Activated CD8-positive, alpha-beta T cell treated with anti-CD3 and anti-CD28 coated beads, Interleukin-2, amount 10 ng/mL, durations not matched to agents 7 days and 5 days (primary cell): Measurements from ENCODE around the gene HMGXB3. TPM values are rescaled to one million over a fixed set of nuclear protein-coding genes. Genes with fewer than 3 reads are reported as not detected.
A peak's percentile ranks its signal among the peaks of the same experiment; 100 is the strongest.
"Not testable (repeated sequence)": the region's sequence is repeated elsewhere in the genome, so short reads cannot be mapped to it uniquely, and the experiment has no call there.

Experiments used
- ATAC-seq: fragments of 150-1000 bp; cut with Tn5 transposase; one replicate; pipeline ENCODE4 v1.10.0; 2021; ENCODE audit warnings: moderate library complexity
- CTCF ChIA-PET: fragments of 350-600 bp; sonication (Branson Sonifier 250); formaldehyde crosslinking; loops from one replicate; lab custom pipeline; 2021; ENCODE audit warnings: antibody characterized with exemption; lab: Charles Lee
- POLR2A ChIA-PET: fragments of 350-600 bp; sonication (Branson Sonifier 250); formaldehyde crosslinking; loops from one replicate; lab custom pipeline; 2021; ENCODE audit warnings: antibody characterized with exemption; lab: Charles Lee
- DNase-seq: peaks from one replicate; pipeline ENCODE4 v3.0.0-alpha.2; 2020
- H3K27ac Mint-ChIP-seq: one replicate; pipeline ENCODE4 v1.8.0; 2021; ENCODE audit warnings: mild to moderate bottlenecking, mixed read lengths
- H3K27me3 Mint-ChIP-seq: one replicate; pipeline ENCODE4 v1.8.0; 2021; ENCODE audit warnings: low read depth, mixed read lengths
- H3K36me3 Mint-ChIP-seq: one replicate; pipeline ENCODE4 v1.8.0; 2021; ENCODE audit warnings: low read depth, mixed read lengths
- H3K4me1 Mint-ChIP-seq: one replicate; pipeline ENCODE4 v1.8.0; 2021; ENCODE audit warnings: low read depth, mixed read lengths
- H3K4me3 Mint-ChIP-seq: one replicate; pipeline ENCODE4 v1.8.0; 2021; ENCODE audit warnings: mild to moderate bottlenecking, mixed read lengths
- H3K9me3 Mint-ChIP-seq: one replicate; pipeline ENCODE4 v1.8.0; 2022; ENCODE audit warnings: mixed read lengths; ENCODE audit not compliant: insufficient read depth
- total RNA-seq, 2 experiments: library from RNA; stranded (reverse); gene quantifications; one replicate each; pipeline ENCODE4 v1.2.3, GENCODE V29; 2021

Gene HMGXB3
- total RNA-seq, 2 experiments from 2014 or later = 36.5 to 37.5 TPM

DNA sequence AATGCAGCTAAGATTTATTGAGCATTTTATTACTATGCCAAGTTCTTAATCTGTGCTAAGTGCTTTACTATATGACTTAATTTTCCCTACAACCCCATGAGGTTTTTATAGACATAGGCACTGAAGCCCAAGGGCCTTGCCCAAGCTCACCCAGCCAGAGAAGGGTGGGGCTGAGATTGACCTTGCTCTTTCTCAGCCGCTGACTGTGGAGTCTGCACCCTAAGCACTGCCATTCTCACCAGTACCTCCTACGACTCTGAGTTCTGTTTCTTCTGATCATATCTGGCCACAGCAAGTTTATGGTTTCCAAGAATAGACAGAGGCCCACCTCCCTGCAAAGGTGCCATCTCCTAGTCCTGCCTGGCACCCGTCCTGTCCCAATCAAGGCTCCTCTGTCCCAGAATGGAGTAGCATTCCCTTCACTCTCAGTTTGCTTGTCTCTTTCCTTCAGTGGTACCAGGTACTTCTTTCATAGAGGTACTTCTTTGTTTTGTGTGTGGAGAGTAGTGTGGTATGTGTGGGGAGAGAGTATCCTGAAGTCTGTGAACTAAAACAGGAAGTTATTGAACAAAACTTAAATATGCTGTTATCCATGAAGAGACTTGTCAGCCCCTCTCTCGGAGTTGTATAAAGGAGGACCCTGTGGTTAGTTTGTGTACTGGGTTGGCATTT, 43.3 kb downstream of the HMGXB3 start:
- Mint-ChIP-seq H3K9me3 (no peaks in the 10 kb centered on the region), H3K27ac (peak overlapping the region; percentile 77), H3K4me1 (peaks cover 42% of the 10 kb centered on the region), H3K4me3 (no peak overlapping the region), H3K36me3 (peaks cover 70% of the 10 kb centered on the region), H3K27me3 (no peaks in the 10 kb centered on the region)
- ATAC-seq (peak; percentile 64), DNase-seq (no peak)
- POLR2A ChIA-PET = interaction anchor here (1.0 kb wide), 1 partner anchor 27 kb away, joined by 4 read pairs; no protein-coding TSS in a partner anchor
- CTCF ChIA-PET = interaction anchor here (0.6 to 2.2 kb wide), 2 partner anchors 13 to 320 kb away, joined by 4 to 7 read pairs; no protein-coding TSS in a partner anchor

GRCh38 chr5:150044329-150044681, 43.8 kb downstream of the HMGXB3 start:
- CTCF ChIA-PET = interaction anchor here (0.6 to 2.2 kb wide), 5 partner anchors 10 to 321 kb away, joined by 3 to 7 read pairs (median 4); no protein-coding TSS in a partner anchor
- no peaks in the 10 kb centered on the region for H3K27me3 Mint-ChIP-seq
- H3K4me3 Mint-ChIP-seq = no peak overlapping the region
- no peaks in the 10 kb centered on the region for H3K9me3 Mint-ChIP-seq
- ATAC-seq (peak; percentile 15), DNase-seq (no peak)
- H3K4me1 Mint-ChIP-seq = peaks cover 42% of the 10 kb centered on the region
- POLR2A ChIA-PET = interaction anchor here (1.0 kb wide), 1 partner anchor 26 kb away, joined by 4 read pairs; no protein-coding TSS in a partner anchor
- H3K36me3 Mint-ChIP-seq = peaks cover 73% of the 10 kb centered on the region
- H3K27ac Mint-ChIP-seq = peak overlapping the region; percentile 77

- no peak for ATAC-seq
- no peaks in the 10 kb centered on the region for H3K27me3 Mint-ChIP-seq
- H3K27ac Mint-ChIP-seq = peak overlapping the region; percentile 50
- no peak overlapping the region for H3K4me3 Mint-ChIP-seq
- H3K36me3 Mint-ChIP-seq = peaks cover 73% of the 10 kb centered on the region
- ChIA-PET POLR2A (interaction anchor here (1.0 to 1.3 kb wide), 2 partner anchors 26 to 43 kb away, joined by 4 read pairs; no protein-coding TSS in a partner anchor), CTCF (interaction anchor here (0.6 to 2.2 kb wide), 5 partner anchors 11 to 321 kb away, joined by 3 to 7 read pairs (median 4); no protein-coding TSS in a partner anchor)
- no peak for DNase-seq
- H3K9me3 Mint-ChIP-seq = no peaks in the 10 kb centered on the region
- peaks cover 42% of the 10 kb centered on the region for H3K4me1 Mint-ChIP-seq
These were observed 44.2 kb downstream of the HMGXB3 start for GRCh38 chr5:150044712-150045111.

DNA sequence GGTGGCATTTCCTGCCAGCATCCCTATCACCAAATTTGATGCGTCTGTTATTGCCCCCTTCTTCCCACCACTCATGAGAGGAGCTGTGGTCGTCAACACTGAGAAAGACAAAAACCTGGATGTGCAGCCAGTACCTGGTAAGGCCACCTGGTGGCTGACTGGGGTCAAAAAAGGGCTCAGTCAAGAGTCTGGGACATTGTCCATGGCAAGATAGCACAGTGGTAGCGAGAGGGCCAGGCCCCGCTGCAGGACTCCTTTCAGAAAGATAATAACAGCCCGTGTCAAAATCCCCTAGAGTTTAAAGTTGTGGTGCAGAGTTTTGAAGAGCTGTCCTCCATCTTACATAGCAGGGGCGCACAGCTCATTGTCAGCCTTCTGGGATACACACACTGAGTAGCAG, 45.0 kb downstream of the HMGXB3 start:
- H3K36me3 Mint-ChIP-seq = peaks cover 75% of the 10 kb centered on the region
- ChIA-PET POLR2A (interaction anchor here (0.6 to 1.3 kb wide), 2 partner anchors 44 to 201 kb away, joined by 3 to 4 read pairs; no protein-coding TSS in a partner anchor), CTCF (interaction anchor here (1.2 to 1.7 kb wide), 4 partner anchors 12 to 46 kb away, joined by 3 to 5 read pairs (median 4); partner anchors contain the start of gene TIGD6)
- peaks cover 42% of the 10 kb centered on the region for H3K4me1 Mint-ChIP-seq
- H3K27ac Mint-ChIP-seq = peak overlapping the region; percentile 53
- no peak for ATAC-seq
- H3K9me3 Mint-ChIP-seq = no peaks in the 10 kb centered on the region
- H3K27me3 Mint-ChIP-seq = no peaks in the 10 kb centered on the region
- DNase-seq = no peak
- no peak overlapping the region for H3K4me3 Mint-ChIP-seq

DNA sequence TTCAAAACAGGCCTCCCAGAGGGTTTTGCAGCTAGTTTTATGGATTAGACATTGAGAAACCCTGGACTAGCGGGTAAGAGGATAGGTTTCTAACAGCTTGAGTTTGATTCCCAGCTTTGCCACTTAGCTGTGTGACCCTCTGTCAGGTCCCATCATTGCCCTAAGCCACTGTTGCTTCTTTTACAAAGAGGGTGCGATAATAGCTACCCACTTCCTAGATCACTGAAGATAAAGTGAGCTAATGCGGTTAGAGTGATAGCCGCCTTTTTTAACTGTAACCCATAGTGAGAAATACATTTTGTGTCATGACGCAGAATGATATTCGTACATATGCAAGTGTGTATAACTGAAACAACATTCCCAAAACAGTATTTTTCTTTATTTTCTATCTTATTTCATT, 45.5 kb downstream of the HMGXB3 start:
- no peak for DNase-seq
- H3K9me3 Mint-ChIP-seq = no peaks in the 10 kb centered on the region
- H3K36me3 Mint-ChIP-seq = peaks cover 74% of the 10 kb centered on the region
- H3K4me3 Mint-ChIP-seq = no peak overlapping the region
- peak overlapping the region; percentile 53 for H3K27ac Mint-ChIP-seq
- peak; percentile 29 for ATAC-seq
- H3K27me3 Mint-ChIP-seq = no peaks in the 10 kb centered on the region
- peaks cover 42% of the 10 kb centered on the region for H3K4me1 Mint-ChIP-seq
- ChIA-PET POLR2A (interaction anchor here (0.6 to 1.3 kb wide), 2 partner anchors 45 to 202 kb away, joined by 3 to 4 read pairs; no protein-coding TSS in a partner anchor), CTCF (interaction anchor here (1.2 to 1.7 kb wide), 3 partner anchors 12 to 46 kb away, joined by 3 to 5 read pairs (median 4); partner anchors contain the start of gene TIGD6)

DNA sequence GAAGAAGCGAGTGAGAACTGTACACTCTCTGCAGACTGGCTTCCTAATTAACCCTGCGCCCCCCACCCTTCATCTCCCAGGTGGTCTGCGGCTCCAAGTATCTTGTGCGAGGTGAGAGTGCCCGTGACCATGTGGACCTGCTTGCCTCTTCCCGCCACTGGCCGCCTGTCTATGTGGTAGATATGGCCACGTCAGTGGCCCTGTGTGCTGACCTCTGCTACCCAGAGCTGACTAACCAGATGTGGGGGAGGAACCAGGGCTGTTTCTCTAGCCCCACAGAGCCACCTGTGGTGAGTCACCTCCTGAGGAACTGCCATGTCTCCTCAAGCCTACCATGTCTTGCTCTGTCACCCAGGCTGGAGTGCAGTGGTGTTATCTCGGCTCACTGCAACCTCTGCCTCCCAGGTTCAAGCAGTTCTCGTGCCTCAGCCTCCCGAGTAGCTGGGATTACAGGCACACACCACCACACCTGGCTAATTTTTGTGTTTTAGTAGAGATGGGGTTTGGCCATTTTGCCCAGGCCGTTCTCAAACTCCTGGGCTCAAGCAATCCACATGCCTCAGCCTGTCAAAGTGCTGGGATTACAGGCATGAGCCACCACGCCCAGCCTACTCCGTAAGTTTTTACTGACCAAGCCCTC, 49.8 kb downstream of the HMGXB3 start:
- H3K9me3 Mint-ChIP-seq, CTCF ChIA-PET, POLR2A ChIA-PET, ATAC-seq, DNase-seq, H3K27me3 Mint-ChIP-seq, H3K27ac Mint-ChIP-seq, H3K4me3 Mint-ChIP-seq: not testable (repeated sequence)
- H3K36me3 Mint-ChIP-seq = peaks cover 75% of the 10 kb centered on the region
- peaks cover 19% of the 10 kb centered on the region for H3K4me1 Mint-ChIP-seq

- ATAC-seq (no peak), DNase-seq (no peak)
- CTCF ChIA-PET = no interaction called here
- Mint-ChIP-seq H3K27ac (no peak overlapping the region), H3K36me3 (peaks cover 69% of the 10 kb centered on the region), H3K4me1 (peaks cover 12% of the 10 kb centered on the region), H3K27me3 (no peaks in the 10 kb centered on the region), H3K4me3 (no peak overlapping the region), H3K9me3 (no peaks in the 10 kb centered on the region)
- POLR2A ChIA-PET = no interaction called here
These were observed 51.2 kb downstream of the HMGXB3 start for GRCh38 chr5:150051657-150052195.

DNA sequence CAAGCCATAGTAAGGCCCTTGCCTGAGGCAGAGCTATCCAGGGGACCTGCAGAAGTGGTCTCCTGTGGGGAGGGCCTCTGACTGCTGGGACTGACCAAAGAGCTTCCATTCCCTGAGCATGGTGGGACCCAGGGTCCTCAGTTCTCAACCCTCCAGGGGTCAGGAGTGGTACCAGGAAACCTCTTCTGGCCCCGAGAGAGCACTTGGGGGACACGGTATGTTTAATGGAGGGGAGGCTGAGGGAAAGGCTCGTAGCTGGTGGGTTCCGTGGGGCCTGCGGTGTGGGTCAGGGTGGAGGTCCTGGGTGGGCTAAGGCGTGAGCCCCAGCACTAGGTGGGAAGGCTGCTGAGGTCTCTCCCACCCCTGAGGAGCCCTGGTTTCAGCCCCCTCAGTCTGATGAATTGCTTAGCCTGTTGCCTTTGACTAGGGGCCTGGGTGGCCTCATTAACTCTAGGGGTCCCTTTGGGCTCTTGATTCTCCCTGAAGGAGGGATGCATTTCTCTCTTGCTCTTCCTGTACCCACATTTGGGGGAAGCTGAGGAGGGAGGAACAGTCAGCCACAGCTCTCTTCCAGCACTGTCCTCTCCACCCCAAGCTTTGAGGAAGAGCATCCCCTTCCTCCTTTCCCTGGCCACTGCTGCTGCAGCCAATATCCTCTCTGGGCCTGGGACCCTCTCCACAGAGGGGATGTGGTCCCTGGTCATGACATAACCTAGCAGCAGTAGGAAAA, 51.9 kb downstream of the HMGXB3 start:
- H3K27me3 Mint-ChIP-seq = no peaks in the 10 kb centered on the region
- peaks cover 9% of the 10 kb centered on the region for H3K4me1 Mint-ChIP-seq
- H3K4me3 Mint-ChIP-seq = no peak overlapping the region
- H3K27ac Mint-ChIP-seq = peak overlapping the region; percentile 40
- H3K9me3 Mint-ChIP-seq = no peaks in the 10 kb centered on the region
- POLR2A ChIA-PET = no interaction called here
- CTCF ChIA-PET = no interaction called here
- ATAC-seq = no peak
- H3K36me3 Mint-ChIP-seq = peaks cover 66% of the 10 kb centered on the region
- no peak for DNase-seq

DNA sequence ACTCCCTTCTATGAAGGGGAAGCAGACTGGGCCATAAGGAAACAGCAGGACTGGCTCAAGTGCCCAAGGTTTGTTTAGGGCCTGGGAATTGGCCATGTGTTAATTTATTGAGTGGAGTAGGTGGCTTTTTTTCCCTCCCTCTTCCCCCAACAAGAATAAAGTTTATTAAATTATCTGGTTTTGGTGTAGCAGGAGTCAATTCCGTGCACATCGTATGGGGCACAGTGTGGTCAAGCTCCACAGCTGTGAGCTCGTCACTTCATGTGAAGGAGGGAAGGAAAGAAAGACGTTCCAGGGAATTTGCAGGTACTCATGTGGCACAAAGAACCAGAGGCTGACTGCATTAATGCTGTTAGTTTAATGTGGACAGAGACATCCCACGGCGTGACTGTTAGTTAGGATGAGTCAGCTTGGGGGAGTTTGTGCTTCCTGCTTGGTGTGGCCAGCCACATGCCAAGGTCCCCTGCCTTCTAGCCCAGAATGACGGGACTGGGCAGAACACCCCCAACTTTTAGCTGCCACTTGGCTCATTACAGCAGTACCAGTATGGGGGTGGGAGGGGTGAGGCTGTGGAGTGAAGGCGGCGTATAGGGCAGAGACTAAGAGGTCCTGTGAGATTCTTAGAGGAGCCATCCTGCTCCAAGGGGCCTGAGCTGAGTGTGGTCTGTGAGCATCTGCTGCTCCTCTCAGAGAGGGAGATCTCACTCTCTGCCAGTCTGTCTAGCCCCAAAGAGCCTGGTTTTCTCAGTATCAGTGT, 52.6 kb downstream of the HMGXB3 start:
- ATAC-seq (no peak), DNase-seq (no peak)
- CTCF ChIA-PET = no interaction called here
- H3K36me3 Mint-ChIP-seq = peaks cover 60% of the 10 kb centered on the region
- H3K9me3 Mint-ChIP-seq = no peaks in the 10 kb centered on the region
- no peaks in the 10 kb centered on the region for H3K27me3 Mint-ChIP-seq
- no peak overlapping the region for H3K4me3 Mint-ChIP-seq
- H3K27ac Mint-ChIP-seq = peak overlapping the region; percentile 40
- H3K4me1 Mint-ChIP-seq = peaks cover 9% of the 10 kb centered on the region
- POLR2A ChIA-PET = interaction anchor here (1.2 kb wide), 1 partner anchor 10 kb away, joined by 3 read pairs; no protein-coding TSS in a partner anchor

- peaks cover 15% of the 10 kb centered on the region for H3K4me1 Mint-ChIP-seq
- ChIA-PET CTCF (no interaction called here), POLR2A (interaction anchor here (1.2 kb wide), 1 partner anchor 9 kb away, joined by 3 read pairs; no protein-coding TSS in a partner anchor)
- H3K36me3 Mint-ChIP-seq = peaks cover 52% of the 10 kb centered on the region
- no peak overlapping the region for H3K4me3 Mint-ChIP-seq
- H3K27ac Mint-ChIP-seq = peak overlapping the region; percentile 44
- DNase-seq (no peak), ATAC-seq (no peak)
- no peaks in the 10 kb centered on the region for H3K9me3 Mint-ChIP-seq
- H3K27me3 Mint-ChIP-seq = no peaks in the 10 kb centered on the region
These were observed 53.3 kb downstream of the HMGXB3 start for GRCh38 chr5:150053713-150054392.
